ENCODE data around the gene CWC27.

The CWC27 gene

DNA sequence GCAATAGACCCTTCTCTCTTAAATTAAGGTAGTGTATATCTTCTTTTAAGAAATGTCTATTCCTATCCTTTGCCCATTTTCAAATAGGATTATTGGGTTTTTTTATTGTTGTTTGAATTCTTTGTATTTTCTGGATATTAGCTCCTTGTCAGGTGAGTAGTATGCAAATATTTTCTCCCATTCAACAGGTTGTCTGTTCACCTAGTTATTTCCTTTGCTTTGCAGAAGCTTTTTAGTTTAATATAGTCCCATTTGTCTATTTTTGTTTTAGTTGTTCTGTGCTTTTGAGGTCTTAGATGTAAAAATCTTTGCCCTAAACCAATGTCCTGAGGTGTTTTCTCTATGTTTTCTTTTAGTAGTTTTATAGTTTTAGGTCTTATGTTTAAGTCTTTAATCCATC lies 104.7 kb downstream of the CWC27 start:
- TF ChIP-seq, protein P1, sequence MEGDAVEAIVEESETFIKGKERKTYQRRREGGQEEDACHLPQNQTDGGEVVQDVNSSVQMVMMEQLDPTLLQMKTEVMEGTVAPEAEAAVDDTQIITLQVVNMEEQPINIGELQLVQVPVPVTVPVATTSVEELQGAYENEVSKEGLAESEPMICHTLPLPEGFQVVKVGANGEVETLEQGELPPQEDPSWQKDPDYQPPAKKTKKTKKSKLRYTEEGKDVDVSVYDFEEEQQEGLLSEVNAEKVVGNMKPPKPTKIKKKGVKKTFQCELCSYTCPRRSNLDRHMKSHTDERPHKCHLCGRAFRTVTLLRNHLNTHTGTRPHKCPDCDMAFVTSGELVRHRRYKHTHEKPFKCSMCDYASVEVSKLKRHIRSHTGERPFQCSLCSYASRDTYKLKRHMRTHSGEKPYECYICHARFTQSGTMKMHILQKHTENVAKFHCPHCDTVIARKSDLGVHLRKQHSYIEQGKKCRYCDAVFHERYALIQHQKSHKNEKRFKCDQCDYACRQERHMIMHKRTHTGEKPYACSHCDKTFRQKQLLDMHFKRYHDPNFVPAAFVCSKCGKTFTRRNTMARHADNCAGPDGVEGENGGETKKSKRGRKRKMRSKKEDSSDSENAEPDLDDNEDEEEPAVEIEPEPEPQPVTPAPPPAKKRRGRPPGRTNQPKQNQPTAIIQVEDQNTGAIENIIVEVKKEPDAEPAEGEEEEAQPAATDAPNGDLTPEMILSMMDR (IDR thresholded peaks at IDR 0.05): no peak

DNA sequence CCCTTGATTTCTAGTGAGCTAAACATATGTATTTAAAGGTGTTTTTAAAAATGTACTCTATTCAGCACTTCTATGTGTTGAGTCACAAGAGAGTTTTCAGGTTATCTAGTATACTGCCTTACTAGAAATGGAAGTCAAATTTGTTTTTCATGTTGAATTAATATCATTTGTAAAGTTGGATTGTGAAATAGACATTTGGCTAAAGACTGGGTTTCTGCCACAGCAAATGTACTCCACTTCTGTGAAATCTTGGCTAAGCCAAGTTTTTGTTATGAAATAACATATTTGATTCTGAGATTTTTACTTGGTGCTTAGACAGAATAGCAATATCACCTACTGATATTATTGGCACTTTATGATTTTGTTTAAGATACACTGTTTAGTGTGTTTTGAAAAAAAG lies 106.0 kb downstream of the CWC27 start:
- TF ChIP-seq, protein P1 (IDR thresholded peaks at IDR 0.05): no peak

DNA sequence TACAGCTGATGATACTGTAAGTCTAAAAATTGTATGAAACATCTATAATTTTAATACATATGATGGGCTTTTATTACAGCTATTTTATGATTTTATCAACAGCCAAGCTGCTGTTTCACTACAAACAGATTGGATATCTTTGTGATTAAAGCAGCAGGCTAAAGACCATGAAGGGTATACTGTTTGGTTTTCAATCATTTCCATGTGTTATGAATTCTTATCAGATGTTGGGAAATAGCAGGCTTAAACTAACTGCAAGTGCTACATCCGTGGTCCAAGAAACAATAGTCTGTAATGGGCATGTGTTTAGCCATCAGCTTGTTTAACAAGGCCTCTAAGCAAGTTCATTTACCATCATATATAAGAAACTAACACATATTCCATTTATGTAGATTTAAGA lies 107.5 kb downstream of the CWC27 start:
- TF ChIP-seq, protein P1 (IDR thresholded peaks at IDR 0.05): no peak

DNA sequence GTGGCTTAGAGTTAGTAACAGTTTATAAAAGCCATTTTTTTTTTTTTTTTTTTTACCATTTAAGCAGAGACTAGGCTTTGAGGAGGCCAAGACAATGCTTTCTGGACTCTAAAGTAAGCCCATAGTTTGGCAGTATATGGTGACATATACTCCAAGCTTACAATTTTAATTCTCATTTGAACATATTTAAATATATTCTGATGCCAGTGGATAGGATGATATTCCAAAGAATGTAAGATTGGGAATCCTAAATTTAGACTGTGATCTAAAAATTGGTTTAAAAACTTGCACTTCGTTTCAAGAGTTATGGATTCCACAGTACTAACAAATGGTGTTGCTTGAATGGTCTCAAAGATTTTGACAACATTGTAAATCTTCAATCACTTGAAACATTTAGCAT lies 112.1 kb downstream of the CWC27 start:
- TF ChIP-seq, protein P1 (IDR thresholded peaks at IDR 0.05): no peak

DNA sequence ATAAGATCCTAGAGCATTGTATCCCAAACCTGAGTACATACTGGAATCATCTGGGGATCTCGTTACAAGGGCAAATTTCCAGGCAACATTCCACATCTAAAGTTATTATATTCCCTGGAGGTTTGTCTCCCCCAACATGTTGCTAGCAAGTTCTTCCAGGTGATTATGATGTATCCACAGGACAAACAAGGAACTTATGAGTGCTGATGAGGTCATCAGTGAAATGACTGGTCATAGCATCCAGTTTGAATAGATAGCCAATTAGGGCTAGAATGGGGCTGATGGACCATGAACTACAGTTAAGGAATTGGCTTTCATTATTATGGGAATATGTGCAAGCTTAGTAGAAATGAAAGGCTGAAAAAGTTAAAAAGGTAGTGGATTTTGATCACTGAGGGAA lies 115.2 kb downstream of the CWC27 start:
- TF ChIP-seq, protein P1 (IDR thresholded peaks at IDR 0.05): no peak

DNA sequence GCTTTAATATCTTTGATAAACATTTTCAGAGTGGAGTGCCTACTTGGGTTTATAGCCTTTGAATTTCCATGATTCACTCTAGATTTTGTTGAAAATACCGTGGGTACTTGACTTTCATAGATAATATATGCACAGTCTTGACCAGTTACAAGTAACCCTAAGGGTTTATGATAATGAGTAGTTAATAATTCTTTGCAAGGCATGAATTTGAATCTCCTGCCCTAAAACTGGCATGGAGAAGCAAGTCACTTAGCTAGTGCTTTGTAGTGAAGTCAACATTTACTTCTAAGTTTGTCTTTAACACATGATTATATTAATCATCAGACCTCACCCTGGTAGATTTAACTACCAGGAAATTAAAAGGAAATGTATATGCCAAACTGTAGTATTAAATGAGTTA lies 115.8 kb downstream of the CWC27 start:
- TF ChIP-seq, protein P1 (IDR thresholded peaks at IDR 0.05): no peak

DNA sequence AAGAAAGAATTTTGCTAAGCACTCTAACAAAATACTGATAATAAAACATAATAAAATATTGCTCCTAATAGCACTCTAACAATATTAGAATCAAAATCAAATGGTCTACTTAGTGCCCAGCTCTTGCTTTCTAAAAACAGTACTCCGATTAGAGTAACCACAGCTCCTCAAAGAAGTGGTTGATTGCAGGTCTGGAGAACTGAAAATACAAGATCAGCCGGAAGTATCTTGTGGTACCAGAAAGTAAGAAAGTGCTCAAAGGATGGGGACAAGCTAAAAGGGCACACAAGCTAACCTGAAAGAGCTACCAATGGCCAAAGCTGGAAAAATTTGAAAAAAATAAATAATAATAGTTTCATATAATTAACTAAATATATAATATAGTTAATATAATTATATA lies 119.2 kb downstream of the CWC27 start:
- TF ChIP-seq, protein P1 (IDR thresholded peaks at IDR 0.05): no peak

DNA sequence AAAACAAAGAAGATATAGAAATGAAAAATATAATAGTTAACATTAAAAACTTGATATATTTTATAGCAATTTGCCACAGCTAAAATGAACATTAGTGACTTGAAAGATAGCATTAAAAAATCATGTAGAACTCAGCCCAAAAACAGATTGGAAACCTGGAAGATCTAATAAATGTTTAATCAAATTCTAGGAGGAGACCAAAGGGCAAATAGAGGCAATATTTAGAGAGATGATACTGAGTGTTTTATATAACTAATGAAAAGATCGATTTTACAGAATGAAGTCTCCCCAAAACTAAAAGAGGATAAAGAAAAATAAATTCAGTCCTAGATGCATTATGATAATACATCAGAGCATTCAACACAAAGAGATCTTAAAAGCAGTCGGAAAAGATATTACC lies 127.0 kb downstream of the CWC27 start:
- TF ChIP-seq, protein P1 (IDR thresholded peaks at IDR 0.05): no peak
